ENCODE measurements around the gene SELENOP.

DNA sequence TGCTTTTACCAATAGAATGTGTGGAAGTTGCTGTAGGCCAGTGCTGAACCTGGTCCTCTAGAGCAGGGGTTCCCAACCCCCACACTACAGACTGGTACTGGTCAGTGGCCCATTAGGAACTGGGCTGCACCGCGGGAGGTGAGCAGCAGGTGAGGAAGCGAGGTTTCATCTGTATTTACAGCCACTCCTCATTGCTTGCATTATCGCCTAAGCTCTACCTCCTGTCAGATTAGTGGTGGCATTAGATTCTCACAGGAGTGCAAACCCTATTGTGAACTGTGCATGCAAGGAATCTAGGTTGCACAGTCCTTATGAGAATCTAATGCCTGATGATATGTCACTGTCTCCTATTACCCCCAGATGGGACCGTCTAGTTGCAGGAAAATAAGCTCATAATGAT lies 61.2 kb downstream of the SELENOP start:
- TF ChIP-seq EZH2 (IDR thresholded peaks at IDR 0.05; ENCODE audit: insufficient read depth, poor library complexity, severe bottlenecking) (no peak), EZH2phosphoT487 (IDR thresholded peaks at IDR 0.05; ENCODE audit: insufficient read depth, low read depth) (no peak)

Data from GM23248 (cell line).